ENCODE results near the gene SMIM44. TPM values are rescaled to one million over a fixed set of nuclear protein-coding genes. Genes with fewer than 3 reads are reported as not detected.

The SMIM44 gene
- total and polyA plus RNA-seq, 2 donors from 2014 or later: not detected

GRCh38 chr19:3522421-3523360 lies 39.5 kb upstream of the SMIM44 start:
- H3K9ac ChIP-seq (ENCODE audit: low read length in 3 of 3): no peak overlapping the region
- H3K4me1 ChIP-seq (ENCODE audit: control insufficient read depth in 2 of 3, insufficient read depth in 2 of 3, low read depth in 1 of 3, low read length in 3 of 3): no peaks in the 10 kb centered on the region
- H3K36me3 ChIP-seq (ENCODE audit: control insufficient read depth in 2 of 3, insufficient read depth in 3 of 3, low read length in 3 of 3): peaks cover 0 to 15% (median 9%) of the 10 kb centered on the region in 3 donors
- FAIRE-seq (no peak), DNase-seq (peak in 1 of 5 donors; percentile 61)
- intact Hi-C loops (cut with DNase I): no loop called here
- no peak overlapping the region for H3K4me3 ChIP-seq (ENCODE audit: low read length in 3 of 3)
- no peaks in the 10 kb centered on the region for H3K27me3 ChIP-seq (ENCODE audit: control insufficient read depth, insufficient read depth, low read length)
- no peak overlapping the region for H3K27ac ChIP-seq (ENCODE audit: low read depth in 2 of 2, low read length in 2 of 2)
- TF ChIP-seq, protein P1, sequence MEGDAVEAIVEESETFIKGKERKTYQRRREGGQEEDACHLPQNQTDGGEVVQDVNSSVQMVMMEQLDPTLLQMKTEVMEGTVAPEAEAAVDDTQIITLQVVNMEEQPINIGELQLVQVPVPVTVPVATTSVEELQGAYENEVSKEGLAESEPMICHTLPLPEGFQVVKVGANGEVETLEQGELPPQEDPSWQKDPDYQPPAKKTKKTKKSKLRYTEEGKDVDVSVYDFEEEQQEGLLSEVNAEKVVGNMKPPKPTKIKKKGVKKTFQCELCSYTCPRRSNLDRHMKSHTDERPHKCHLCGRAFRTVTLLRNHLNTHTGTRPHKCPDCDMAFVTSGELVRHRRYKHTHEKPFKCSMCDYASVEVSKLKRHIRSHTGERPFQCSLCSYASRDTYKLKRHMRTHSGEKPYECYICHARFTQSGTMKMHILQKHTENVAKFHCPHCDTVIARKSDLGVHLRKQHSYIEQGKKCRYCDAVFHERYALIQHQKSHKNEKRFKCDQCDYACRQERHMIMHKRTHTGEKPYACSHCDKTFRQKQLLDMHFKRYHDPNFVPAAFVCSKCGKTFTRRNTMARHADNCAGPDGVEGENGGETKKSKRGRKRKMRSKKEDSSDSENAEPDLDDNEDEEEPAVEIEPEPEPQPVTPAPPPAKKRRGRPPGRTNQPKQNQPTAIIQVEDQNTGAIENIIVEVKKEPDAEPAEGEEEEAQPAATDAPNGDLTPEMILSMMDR (IDR thresholded peaks at IDR 0.05; ENCODE audit: borderline replicate concordance, extremely low read depth, insufficient read depth): no peak
- H3K9me3 ChIP-seq (ENCODE audit: control insufficient read depth in 2 of 3, insufficient read depth in 1 of 3, low read length in 3 of 3): no peaks in the 10 kb centered on the region

DNA sequence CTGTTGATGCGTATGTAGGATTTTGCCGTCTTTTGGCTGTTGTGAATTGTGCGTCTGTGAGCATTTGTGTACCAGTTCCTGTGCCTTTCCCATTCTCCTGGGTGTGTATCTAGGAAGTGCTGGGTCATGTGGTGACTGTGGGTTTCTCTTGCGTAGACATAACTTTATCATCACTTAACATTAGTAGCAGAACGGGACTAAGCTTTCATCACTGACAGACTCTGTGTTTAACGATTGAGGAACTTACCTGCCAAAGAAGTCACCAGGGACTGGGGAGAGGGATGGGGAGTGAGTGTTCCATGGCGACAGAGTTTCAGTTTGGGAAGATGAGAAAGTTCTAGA lies 37.8 kb upstream of the SMIM44 start:
- DNase-seq (no peak), FAIRE-seq (no peak)
- no peak overlapping the region for H3K27ac ChIP-seq (ENCODE audit: low read depth in 2 of 2, low read length in 2 of 2)
- peaks cover 0 to 11% (median 7%) of the 10 kb centered on the region in 3 donors for H3K36me3 ChIP-seq (ENCODE audit: control insufficient read depth in 2 of 3, insufficient read depth in 3 of 3, low read length in 3 of 3)
- peaks cover 0 to 5% (median 0%) of the 10 kb centered on the region in 3 donors for H3K4me1 ChIP-seq (ENCODE audit: control insufficient read depth in 2 of 3, insufficient read depth in 2 of 3, low read depth in 1 of 3, low read length in 3 of 3)
- H3K9me3 ChIP-seq (ENCODE audit: control insufficient read depth in 2 of 3, insufficient read depth in 1 of 3, low read length in 3 of 3): no peaks in the 10 kb centered on the region
- no peaks in the 10 kb centered on the region for H3K27me3 ChIP-seq (ENCODE audit: control insufficient read depth, insufficient read depth, low read length)
- no peak overlapping the region for H3K4me3 ChIP-seq (ENCODE audit: low read length in 3 of 3)
- TF ChIP-seq, protein P1 (IDR thresholded peaks at IDR 0.05; ENCODE audit: borderline replicate concordance, extremely low read depth, insufficient read depth): no peak
- H3K9ac ChIP-seq (ENCODE audit: low read length in 3 of 3): no peak overlapping the region
- intact Hi-C loops (cut with DNase I): no loop called here

DNA sequence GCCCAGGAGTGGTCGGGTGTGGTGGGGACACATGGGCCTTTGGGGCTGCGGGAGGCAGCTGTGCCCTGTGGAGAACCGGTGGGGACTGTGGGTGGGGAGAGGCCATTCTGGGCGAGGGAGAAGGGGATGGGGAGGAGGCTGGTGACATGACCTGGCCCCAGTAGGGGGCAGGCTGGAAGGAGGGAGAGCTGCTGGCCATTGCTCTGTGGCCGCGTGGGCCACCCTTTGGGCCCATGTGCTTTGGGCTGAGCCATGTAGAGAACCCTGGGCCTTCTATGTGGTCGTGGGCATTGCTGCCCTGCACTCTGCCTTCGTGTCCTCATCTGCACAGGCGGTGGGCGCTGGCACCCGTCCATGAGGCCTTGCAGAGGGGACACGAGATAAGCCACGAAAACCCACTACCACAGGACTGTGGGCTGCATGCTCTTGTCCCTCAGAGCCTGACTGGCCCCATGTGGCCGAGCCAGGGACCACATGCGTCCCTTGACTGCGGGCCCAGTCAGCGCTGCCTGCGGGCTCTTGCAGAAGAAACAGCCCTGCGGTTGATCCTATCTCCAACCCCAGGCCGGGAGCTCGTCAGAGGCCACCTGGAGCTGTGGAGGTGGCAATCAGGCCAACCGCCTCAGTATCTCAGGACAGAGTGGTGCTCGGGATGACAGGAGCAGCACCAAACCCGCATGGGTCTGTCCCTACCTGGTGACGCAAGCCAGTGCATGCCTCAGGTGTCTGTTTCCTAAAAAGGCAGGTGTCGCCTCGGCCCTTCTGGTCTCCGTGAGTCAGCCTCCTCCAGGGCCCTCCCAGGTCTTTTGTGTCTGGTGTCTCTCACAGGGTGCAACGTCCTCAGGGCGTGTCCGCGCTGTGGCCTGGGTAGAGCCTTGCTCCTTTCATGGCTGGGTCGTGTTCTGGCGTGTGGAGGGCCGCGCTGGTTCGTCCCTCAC lies 37.2 kb upstream of the SMIM44 start:
- no peak for FAIRE-seq
- Histone ChIP-seq H3K9ac (ENCODE audit: low read length in 3 of 3) (no peak overlapping the region), H3K4me3 (ENCODE audit: low read length in 3 of 3) (no peak overlapping the region), H3K27me3 (ENCODE audit: control insufficient read depth, insufficient read depth, low read length) (no peaks in the 10 kb centered on the region), H3K4me1 (ENCODE audit: control insufficient read depth in 2 of 3, insufficient read depth in 2 of 3, low read depth in 1 of 3, low read length in 3 of 3) (peaks cover 0 to 6% (median 0%) of the 10 kb centered on the region in 3 donors), H3K9me3 (ENCODE audit: control insufficient read depth in 2 of 3, insufficient read depth in 1 of 3, low read length in 3 of 3) (no peaks in the 10 kb centered on the region), H3K27ac (ENCODE audit: low read depth in 2 of 2, low read length in 2 of 2) (no peak overlapping the region), H3K36me3 (ENCODE audit: control insufficient read depth in 2 of 3, insufficient read depth in 3 of 3, low read length in 3 of 3) (peaks cover 0 to 11% (median 7%) of the 10 kb centered on the region in 3 donors)
- TF ChIP-seq, protein P1 (IDR thresholded peaks at IDR 0.05; ENCODE audit: borderline replicate concordance, extremely low read depth, insufficient read depth): no peak
- intact Hi-C loops (cut with DNase I): no loop called here
- DNase-seq: peak in 1 of 5 donors; percentile 61

Data from kidney (tissue), 14 donors.